Lower leg skin (tissue), 4 donors: ENCODE data around the gene DNAH11. TPM values are rescaled to one million over a fixed set of nuclear protein-coding genes. Genes with fewer than 3 reads are reported as not detected.

Source experiments
- DNase-seq, 2 donors: peaks; one replicate each; pipeline ENCODE4 v3.0.0-alpha.2; 2019; ENCODE audit warnings: low spot score in 2 of 2
- H3K4me3 ChIP-seq: fragments of 200-600 bp; sonication (generic); 2 replicates; pipeline ENCODE4 v1.5.1; 2017; ENCODE audit warnings: mild to moderate bottlenecking, low read depth; ENCODE audit not compliant: poor library complexity, severe bottlenecking
- POLR2A ChIP-seq, 2 donors: fragments of 450-650 bp; IDR thresholded peaks; one replicate each; pipeline ENCODE4 v1.6.1; 2016 to 2017; ENCODE audit warnings: antibody characterized with exemption in 2 of 2, mild to moderate bottlenecking in 1 of 2, moderate library complexity in 1 of 2
- WGBS, 2 donors: methylation state at CpG; one replicate each; pipeline ENCODE4 v1.1.5; 2018; 5-methylcytosine and 5-hydroxymethylcytosine counted together
- intact Hi-C: fragments of 100-400 bp; cut with DNase I; formaldehyde crosslinking; loops from one replicate; pipeline ENCODE4 v1.15.0; 2023; ENCODE audit warnings: low total_unique reads
- total RNA-seq, 4 donors: library from RNA; depleted of rRNA; stranded (reverse); fragments of >200 nt; gene quantifications; one replicate each; pipeline ENCODE4 v1.1.0, GENCODE V29; 2016
- TF ChIP-seq, protein P1 (sequence below), 3 donors: fragments of 450-650 bp; IDR thresholded peaks; one replicate each; pipeline ENCODE4 v1.5.1; 2016; ENCODE audit warnings: antibody characterized with exemption in 3 of 3, mild to moderate bottlenecking in 3 of 3, moderate library complexity in 2 of 3

The DNAH11 gene
- total RNA-seq, 4 donors from 2014 or later, result 0.88 to 10.0 (median 4.1) TPM

DNA sequence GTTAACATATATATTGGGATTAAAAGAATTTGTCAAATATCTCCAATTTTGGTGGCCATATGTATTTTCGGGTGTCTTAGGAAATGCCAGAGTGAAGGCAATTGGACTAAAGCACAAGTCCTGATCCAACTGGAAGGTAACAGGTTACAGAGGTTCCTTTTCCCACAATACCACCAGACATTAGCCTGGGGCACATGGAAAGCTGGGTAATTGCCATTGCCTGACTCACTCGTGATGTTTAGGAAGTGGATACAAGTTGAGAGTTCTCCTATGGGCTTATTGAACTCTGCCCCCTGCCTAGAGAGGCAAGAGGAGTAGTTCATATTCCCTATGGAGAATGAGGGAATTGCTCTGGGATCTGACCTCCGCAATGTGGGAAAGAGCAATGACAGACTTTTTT lies 5.7 kb downstream of the DNAH11 start:
- intact Hi-C loops, result no loop called here
- TF ChIP-seq, protein P1, sequence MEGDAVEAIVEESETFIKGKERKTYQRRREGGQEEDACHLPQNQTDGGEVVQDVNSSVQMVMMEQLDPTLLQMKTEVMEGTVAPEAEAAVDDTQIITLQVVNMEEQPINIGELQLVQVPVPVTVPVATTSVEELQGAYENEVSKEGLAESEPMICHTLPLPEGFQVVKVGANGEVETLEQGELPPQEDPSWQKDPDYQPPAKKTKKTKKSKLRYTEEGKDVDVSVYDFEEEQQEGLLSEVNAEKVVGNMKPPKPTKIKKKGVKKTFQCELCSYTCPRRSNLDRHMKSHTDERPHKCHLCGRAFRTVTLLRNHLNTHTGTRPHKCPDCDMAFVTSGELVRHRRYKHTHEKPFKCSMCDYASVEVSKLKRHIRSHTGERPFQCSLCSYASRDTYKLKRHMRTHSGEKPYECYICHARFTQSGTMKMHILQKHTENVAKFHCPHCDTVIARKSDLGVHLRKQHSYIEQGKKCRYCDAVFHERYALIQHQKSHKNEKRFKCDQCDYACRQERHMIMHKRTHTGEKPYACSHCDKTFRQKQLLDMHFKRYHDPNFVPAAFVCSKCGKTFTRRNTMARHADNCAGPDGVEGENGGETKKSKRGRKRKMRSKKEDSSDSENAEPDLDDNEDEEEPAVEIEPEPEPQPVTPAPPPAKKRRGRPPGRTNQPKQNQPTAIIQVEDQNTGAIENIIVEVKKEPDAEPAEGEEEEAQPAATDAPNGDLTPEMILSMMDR (IDR thresholded peaks at IDR 0.05), result no peak
- TF ChIP-seq POLR2A (IDR thresholded peaks at IDR 0.05), result no peak
- H3K4me3 ChIP-seq, result no peak overlapping the region
- DNase-seq, result no peak
- 56 to 65% methylated on average over 3 of the region's 3 CpGs for WGBS, 2 donors

DNA sequence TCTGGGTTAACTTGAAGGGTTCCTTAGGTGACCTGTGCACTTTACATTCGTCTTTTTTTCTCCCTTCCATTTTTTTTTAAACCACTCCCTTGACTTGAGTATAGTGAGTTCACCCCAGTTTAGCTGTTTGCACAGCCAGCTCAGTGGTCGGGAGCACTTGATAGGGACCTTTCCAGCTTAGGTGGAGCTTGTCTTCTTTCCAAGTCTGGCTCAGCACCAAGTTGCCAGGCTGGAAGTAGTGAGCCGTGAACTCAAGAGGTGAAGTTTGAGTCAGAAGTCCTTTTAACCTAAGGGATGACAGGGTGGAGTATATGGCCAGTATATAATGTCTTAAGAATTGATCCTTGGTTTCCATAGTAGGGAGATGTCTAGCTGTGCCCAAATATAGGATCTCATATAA lies 7.2 kb downstream of the DNAH11 start:
- 70 to 82% methylated on average over 3 of the region's 3 CpGs for WGBS, 2 donors
- TF ChIP-seq, protein P1 (IDR thresholded peaks at IDR 0.05), result no peak
- no peak for TF ChIP-seq POLR2A (IDR thresholded peaks at IDR 0.05)
- H3K4me3 ChIP-seq, result no peak overlapping the region
- no peak for DNase-seq
- intact Hi-C loops, result no loop called here

DNA sequence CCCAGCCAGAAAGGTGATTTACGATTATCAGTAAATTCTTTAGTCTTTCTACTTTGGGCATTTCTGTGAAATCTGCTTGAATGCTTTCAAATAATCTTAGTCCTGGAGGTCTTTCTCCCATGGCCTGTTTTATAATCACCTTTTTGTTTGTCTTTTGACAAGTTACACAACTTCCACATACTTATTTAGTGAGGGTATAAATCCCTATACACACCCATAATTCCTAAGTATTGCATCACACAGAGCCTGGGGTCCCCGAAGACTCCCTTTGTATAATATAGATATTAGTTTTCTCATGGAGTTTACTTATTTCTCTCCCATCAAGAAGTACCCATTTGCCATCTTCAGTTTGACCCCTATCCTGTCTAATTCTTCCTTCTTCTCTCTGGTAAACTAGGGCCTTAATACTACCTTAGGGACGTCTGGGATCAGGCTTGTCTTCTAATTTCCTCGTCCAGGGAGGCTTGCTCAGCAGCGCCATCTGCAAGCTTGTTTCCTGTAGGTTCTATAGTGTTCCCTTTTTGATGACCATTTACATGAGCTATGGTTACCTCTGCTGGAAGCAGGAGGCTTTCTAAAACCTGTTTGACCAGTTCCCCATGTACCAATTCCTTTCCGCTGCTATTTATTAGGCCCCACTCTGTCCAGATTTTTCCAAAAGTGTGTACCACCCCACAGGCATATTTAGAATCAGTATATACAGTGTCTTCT lies 8.1 kb downstream of the DNAH11 start:
- WGBS, 2 donors, result 58 to 61% methylated on average over 6 of the region's 6 CpGs
- no peak for DNase-seq
- H3K4me3 ChIP-seq, result no peak overlapping the region
- TF ChIP-seq, protein P1 (IDR thresholded peaks at IDR 0.05), result no peak
- TF ChIP-seq POLR2A (IDR thresholded peaks at IDR 0.05), result no peak
- intact Hi-C loops, result no loop called here

DNA sequence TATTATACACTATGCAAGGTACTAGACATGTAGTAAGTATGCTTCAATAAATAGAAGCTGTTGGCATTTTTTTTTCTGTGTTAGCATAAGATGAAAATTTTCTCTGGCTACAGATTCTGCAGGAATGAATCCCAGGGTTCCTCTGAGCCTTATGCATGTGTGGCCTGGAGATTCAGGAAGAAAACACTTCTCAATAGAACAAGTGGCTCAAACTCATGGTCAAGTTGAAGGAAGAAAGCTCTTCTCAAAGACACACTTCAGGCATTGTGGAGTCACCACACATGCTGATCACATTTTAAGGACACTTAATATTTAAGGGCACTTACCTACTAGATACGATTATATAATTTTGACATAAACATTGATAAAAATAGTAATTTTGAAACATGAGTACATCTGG lies 19.5 kb downstream of the DNAH11 start:
- H3K4me3 ChIP-seq, result no peak overlapping the region
- WGBS, 2 donors, result 83 to 92% methylated on average over 1 of the region's 1 CpG
- no peak for DNase-seq
- no peak for TF ChIP-seq POLR2A (IDR thresholded peaks at IDR 0.05)
- TF ChIP-seq, protein P1 (IDR thresholded peaks at IDR 0.05), result no peak
- intact Hi-C loops, result no loop called here

DNA sequence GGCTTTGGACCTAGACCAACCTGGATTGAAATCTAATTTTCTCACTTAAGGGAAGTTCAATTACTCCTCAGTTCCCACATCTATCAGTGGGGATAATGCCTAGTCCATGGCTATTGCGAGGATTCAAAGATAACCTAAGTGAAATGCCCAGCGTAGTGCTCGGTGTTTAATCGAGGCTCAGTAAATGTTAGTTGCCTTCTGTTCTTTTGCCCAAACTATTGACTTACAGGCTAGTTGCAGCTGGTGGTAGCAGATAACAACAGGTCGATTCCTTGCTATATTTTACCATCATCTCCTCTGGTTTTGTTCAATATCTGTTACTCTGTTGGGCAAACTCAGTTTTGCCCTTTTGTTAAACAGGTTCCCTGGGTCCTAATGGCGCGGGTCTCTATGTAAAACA lies 22.8 kb downstream of the DNAH11 start:
- no peak for DNase-seq
- no peak overlapping the region for H3K4me3 ChIP-seq
- TF ChIP-seq, protein P1 (IDR thresholded peaks at IDR 0.05), result no peak
- no peak for TF ChIP-seq POLR2A (IDR thresholded peaks at IDR 0.05)
- intact Hi-C loops, result no loop called here
- WGBS, 2 donors, result 82 to 94% methylated on average over 7 of the region's 7 CpGs

DNA sequence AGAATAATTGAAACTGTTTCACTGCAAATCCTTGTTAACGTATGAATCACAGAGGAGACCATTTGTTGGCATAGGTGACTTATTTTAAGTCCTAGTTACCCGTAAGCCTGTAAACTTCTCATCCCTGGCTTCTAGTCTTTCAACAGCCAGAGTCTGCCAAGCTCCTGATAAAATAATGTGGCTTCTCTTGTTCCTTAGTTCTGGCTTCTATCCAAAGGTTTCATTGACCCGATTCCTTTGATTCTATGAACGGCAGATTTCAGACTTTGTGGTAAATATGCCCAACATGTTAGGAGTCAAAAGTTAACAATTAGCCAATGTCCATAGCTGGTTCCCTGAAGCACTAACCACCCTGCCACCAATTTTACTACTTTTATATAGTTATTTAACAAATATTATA lies 23.3 kb downstream of the DNAH11 start:
- TF ChIP-seq, protein P1 (IDR thresholded peaks at IDR 0.05), result no peak
- no peak for TF ChIP-seq POLR2A (IDR thresholded peaks at IDR 0.05)
- WGBS, 2 donors, result 67 to 68% methylated on average over 4 of the region's 4 CpGs
- intact Hi-C loops, result no loop called here
- no peak overlapping the region for H3K4me3 ChIP-seq
- no peak for DNase-seq
